ENCODE measurements around the gene PIP5K1B. TPM values are rescaled to one million over a fixed set of nuclear protein-coding genes. Genes with fewer than 3 reads are reported as not detected.

PIP5K1B gene
- total and polyA plus RNA-seq, 2 of the 13 experiments (the other 11 are each of a cell fraction or from before 2014, with no cell fraction given) = 15.8 to 17.5 TPM

- no peaks in the 10 kb centered on the region for H3K27me3 ChIP-seq (ENCODE audit: control insufficient read depth in 1 of 2, insufficient read depth in 2 of 2, low read length in 2 of 2)
- H3K4me2 ChIP-seq (ENCODE audit: low read depth, low read length) = no peak overlapping the region
- BruUV-seq (replicated peaks) = no TSS peak
- POLR2A ChIA-PET = no interaction called here
- WGBS (ENCODE audit: low lambda C conversion rate) = 95% methylated on average over 4 of the region's 4 CpGs
- ATAC-seq (no peak), FAIRE-seq (no peak), DNase-seq (ENCODE audit: low spot score) (no peak)
- intact Hi-C loops (cut with micrococcal nuclease; ENCODE audit: unreplicated experiment) (no loop called here), in situ Hi-C loops (cut with HindIII; ENCODE audit: extremely low pct_ligation_motif_present, low pct_unique_long_range_greater_than_20kb) (no loop called here)
- H3K4me1 ChIP-seq (ENCODE audit: insufficient read depth, low read length) = no peaks in the 10 kb centered on the region
- CTCF ChIA-PET (ENCODE audit: low intra/inter-chr PET ratio, low total read pairs) = no interaction called here
- TF ChIP-seq FOSL1 (CRISPR knock-in tag; IDR thresholded peaks at IDR 0.05; ENCODE audit: borderline replicate concordance) (no peak), FOXA3 (CRISPR knock-in tag; IDR thresholded peaks at IDR 0.05) (no peak), ZBTB43 (CRISPR knock-in tag; conservative IDR thresholded peaks at IDR 0.05) (no peak)
- H2AFZ ChIP-seq (ENCODE audit: low read length) = no peak overlapping the region
- no peaks in the 10 kb centered on the region for H3K9me3 ChIP-seq (ENCODE audit: low read length)
- no peaks in the 10 kb centered on the region for H4K20me1 ChIP-seq (ENCODE audit: insufficient read depth, low read length)
- H3K36me3 ChIP-seq (replicated peaks in 1 of 2; ENCODE audit: control insufficient read depth in 1 of 2, insufficient read depth in 2 of 2, low read length in 2 of 2) = peaks cover 9 to 13% of the 10 kb centered on the region in 2 experiments; a peak in 4 of 5 replicates
- H3K9ac ChIP-seq (ENCODE audit: insufficient read depth, low read depth, low read length) = no peak overlapping the region
- no peak overlapping the region for H3K27ac ChIP-seq (ENCODE audit: extremely low read length, insufficient read depth, low read length)
- H3K4me3 ChIP-seq (replicated peaks in 1 of 3; ENCODE audit: insufficient read depth in 1 of 3, low read depth in 2 of 3, low read length in 3 of 3) = no peak overlapping the region
- no peaks in the 10 kb centered on the region for H3K79me2 ChIP-seq (ENCODE audit: insufficient read depth, low read length)
These were observed 242.0 kb downstream of the PIP5K1B start for GRCh38 chr9:68947015-68947414.

GRCh38 chr9:68947842-68948569 lies 243.0 kb downstream of the PIP5K1B start:
- Histone ChIP-seq H3K27ac (ENCODE audit: extremely low read length, insufficient read depth, low read length) (no peak overlapping the region), H3K9me3 (ENCODE audit: low read length) (no peaks in the 10 kb centered on the region), H2AFZ (ENCODE audit: low read length) (no peak overlapping the region), H3K4me3 (replicated peaks in 1 of 3; ENCODE audit: insufficient read depth in 1 of 3, low read depth in 2 of 3, low read length in 3 of 3) (no peak overlapping the region), H3K4me2 (ENCODE audit: low read depth, low read length) (no peak overlapping the region), H4K20me1 (ENCODE audit: insufficient read depth, low read length) (no peaks in the 10 kb centered on the region), H3K36me3 (replicated peaks in 1 of 2; ENCODE audit: control insufficient read depth in 1 of 2, insufficient read depth in 2 of 2, low read length in 2 of 2) (peaks cover 5 to 8% of the 10 kb centered on the region in 2 experiments; a peak in 3 of 5 replicates), H3K79me2 (ENCODE audit: insufficient read depth, low read length) (no peaks in the 10 kb centered on the region), H3K9ac (ENCODE audit: insufficient read depth, low read depth, low read length) (no peak overlapping the region), H3K27me3 (ENCODE audit: control insufficient read depth in 1 of 2, insufficient read depth in 2 of 2, low read length in 2 of 2) (no peaks in the 10 kb centered on the region), H3K4me1 (ENCODE audit: insufficient read depth, low read length) (no peaks in the 10 kb centered on the region)
- 93% methylated on average over 3 of the region's 3 CpGs for WGBS (ENCODE audit: low lambda C conversion rate)
- CTCF ChIA-PET (ENCODE audit: low intra/inter-chr PET ratio, low total read pairs) = no interaction called here
- intact Hi-C loops (cut with micrococcal nuclease; ENCODE audit: unreplicated experiment) (no loop called here), in situ Hi-C loops (cut with HindIII; ENCODE audit: extremely low pct_ligation_motif_present, low pct_unique_long_range_greater_than_20kb) (no loop called here)
- DNase-seq (ENCODE audit: low spot score) = no peak
- ATAC-seq = no peak
- no peak for FAIRE-seq
- no TSS peak for BruUV-seq (replicated peaks)
- TF ChIP-seq ZNF274 (CRISPR knock-in tag; IDR thresholded peaks at IDR 0.05) (no peak), HMGA1 (CRISPR knock-in tag; conservative IDR thresholded peaks at IDR 0.05) (no peak), ATRX (CRISPR knock-in tag; IDR thresholded peaks at IDR 0.05; ENCODE audit: borderline replicate concordance) (no peak), SKI (IDR thresholded peaks at IDR 0.05; ENCODE audit: partially characterized antibody) (no peak), KLF9 (CRISPR knock-in tag; IDR thresholded peaks at IDR 0.05; ENCODE audit: low read depth) (no peak), USF2 (IDR thresholded peaks at IDR 0.05; ENCODE audit: low read depth, low read length) (no peak), USF2 (CRISPR knock-in tag; IDR thresholded peaks at IDR 0.05; ENCODE audit: borderline replicate concordance) (no peak), PRDM4 (CRISPR knock-in tag; IDR thresholded peaks at IDR 0.05; ENCODE audit: borderline replicate concordance) (no peak), POLR2AphosphoS2 (IDR thresholded peaks at IDR 0.05; ENCODE audit: low read depth, low read length) (no peak), ZNF709 (CRISPR knock-in tag; IDR thresholded peaks at IDR 0.05) (no peak)
- POLR2A ChIA-PET = no interaction called here
